ENCODE measurements around the gene CNTNAP2.

DNA sequence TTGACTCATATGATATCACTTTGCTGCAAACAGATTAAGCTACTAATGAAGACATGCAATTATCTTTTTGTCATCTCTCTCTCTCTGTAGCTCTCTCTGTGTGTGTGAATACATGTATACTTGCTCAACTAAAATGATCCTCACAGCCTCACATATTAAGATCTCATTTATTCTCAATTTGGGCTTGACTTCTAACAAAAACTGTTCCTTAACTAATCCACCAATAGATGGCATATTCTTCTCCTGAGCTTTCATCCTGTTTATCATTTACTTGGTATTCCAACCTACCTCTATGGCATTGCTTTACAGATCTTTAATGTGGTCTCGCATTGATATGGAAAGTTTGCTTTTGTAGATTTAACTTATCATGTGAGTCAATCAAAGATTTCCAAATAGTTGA is 540.4 kb downstream of the CNTNAP2 start:
- TF ChIP-seq POLR2A (IDR thresholded peaks at IDR 0.05) = no peak
- TF ChIP-seq, protein P1, sequence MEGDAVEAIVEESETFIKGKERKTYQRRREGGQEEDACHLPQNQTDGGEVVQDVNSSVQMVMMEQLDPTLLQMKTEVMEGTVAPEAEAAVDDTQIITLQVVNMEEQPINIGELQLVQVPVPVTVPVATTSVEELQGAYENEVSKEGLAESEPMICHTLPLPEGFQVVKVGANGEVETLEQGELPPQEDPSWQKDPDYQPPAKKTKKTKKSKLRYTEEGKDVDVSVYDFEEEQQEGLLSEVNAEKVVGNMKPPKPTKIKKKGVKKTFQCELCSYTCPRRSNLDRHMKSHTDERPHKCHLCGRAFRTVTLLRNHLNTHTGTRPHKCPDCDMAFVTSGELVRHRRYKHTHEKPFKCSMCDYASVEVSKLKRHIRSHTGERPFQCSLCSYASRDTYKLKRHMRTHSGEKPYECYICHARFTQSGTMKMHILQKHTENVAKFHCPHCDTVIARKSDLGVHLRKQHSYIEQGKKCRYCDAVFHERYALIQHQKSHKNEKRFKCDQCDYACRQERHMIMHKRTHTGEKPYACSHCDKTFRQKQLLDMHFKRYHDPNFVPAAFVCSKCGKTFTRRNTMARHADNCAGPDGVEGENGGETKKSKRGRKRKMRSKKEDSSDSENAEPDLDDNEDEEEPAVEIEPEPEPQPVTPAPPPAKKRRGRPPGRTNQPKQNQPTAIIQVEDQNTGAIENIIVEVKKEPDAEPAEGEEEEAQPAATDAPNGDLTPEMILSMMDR (IDR thresholded peaks at IDR 0.05) = no peak
